HL-60 (cell line): ENCODE results near the gene SCYL1.

ENCODE experiments used
- GABPA ChIP-seq: IDR thresholded peaks from 2 replicates; pipeline ENCODE4 v1.6.1; 2012; ENCODE audit warnings: low read depth
- POLR2AphosphoS5 ChIP-seq: IDR thresholded peaks from 2 replicates; pipeline ENCODE4 v1.6.1; 2012; ENCODE audit warnings: low read depth
- REST ChIP-seq: IDR thresholded peaks from 2 replicates; pipeline ENCODE4 v1.6.1; 2012; ENCODE audit warnings: low read depth; ENCODE audit not compliant: insufficient replicate concordance
- SPI1 ChIP-seq: IDR thresholded peaks from 2 replicates; pipeline ENCODE4 v1.6.1; 2012; ENCODE audit warnings: low read depth, mild to moderate bottlenecking, borderline replicate concordance
- TF ChIP-seq, protein P1 (sequence below): IDR thresholded peaks from one replicate; pipeline ENCODE4 v1.5.1; 2011; ENCODE audit warnings: low read length, control low read depth, inconsistent platforms; ENCODE audit not compliant: insufficient read depth

- TF ChIP-seq, protein P1, sequence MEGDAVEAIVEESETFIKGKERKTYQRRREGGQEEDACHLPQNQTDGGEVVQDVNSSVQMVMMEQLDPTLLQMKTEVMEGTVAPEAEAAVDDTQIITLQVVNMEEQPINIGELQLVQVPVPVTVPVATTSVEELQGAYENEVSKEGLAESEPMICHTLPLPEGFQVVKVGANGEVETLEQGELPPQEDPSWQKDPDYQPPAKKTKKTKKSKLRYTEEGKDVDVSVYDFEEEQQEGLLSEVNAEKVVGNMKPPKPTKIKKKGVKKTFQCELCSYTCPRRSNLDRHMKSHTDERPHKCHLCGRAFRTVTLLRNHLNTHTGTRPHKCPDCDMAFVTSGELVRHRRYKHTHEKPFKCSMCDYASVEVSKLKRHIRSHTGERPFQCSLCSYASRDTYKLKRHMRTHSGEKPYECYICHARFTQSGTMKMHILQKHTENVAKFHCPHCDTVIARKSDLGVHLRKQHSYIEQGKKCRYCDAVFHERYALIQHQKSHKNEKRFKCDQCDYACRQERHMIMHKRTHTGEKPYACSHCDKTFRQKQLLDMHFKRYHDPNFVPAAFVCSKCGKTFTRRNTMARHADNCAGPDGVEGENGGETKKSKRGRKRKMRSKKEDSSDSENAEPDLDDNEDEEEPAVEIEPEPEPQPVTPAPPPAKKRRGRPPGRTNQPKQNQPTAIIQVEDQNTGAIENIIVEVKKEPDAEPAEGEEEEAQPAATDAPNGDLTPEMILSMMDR: no peak
- TF ChIP-seq POLR2AphosphoS5 (no peak), REST (no peak), SPI1 (no peak), GABPA (no peak)
Observed at GRCh38 chr11:65528819-65529350, 4.0 kb downstream of the SCYL1 start.
